NB4 (cell line): ENCODE data around the gene PMPCA.

Experiments
- DNase-seq: peaks from one replicate; pipeline ENCODE4 v3.0.0; 2010; ENCODE audit warnings: low read depth
- H3K4me3 ChIP-seq: one replicate; pipeline ENCODE4 v1.5.1; 2011; ENCODE audit warnings: mild to moderate bottlenecking, low read depth, low read length, moderate library complexity
- MYC ChIP-seq: IDR thresholded peaks from 2 replicates; pipeline ENCODE4 v1.6.1; 2011; ENCODE audit warnings: low read depth, low read length
- POLR2A ChIP-seq: IDR thresholded peaks from 2 replicates; pipeline ENCODE4 v1.6.1; 2011; ENCODE audit warnings: mild to moderate bottlenecking; ENCODE audit not compliant: insufficient read length; ENCODE audit errors: extremely low read depth
- TF ChIP-seq, protein P1 (sequence below): IDR thresholded peaks from 2 replicates; pipeline ENCODE4 v1.6.1; 2011; ENCODE audit warnings: low read depth, low read length
- TF ChIP-seq, protein P2 (sequence below): IDR thresholded peaks from one replicate; pipeline ENCODE4 v1.5.1; 2012; ENCODE audit warnings: low read depth, low read length

The PMPCA gene

DNA sequence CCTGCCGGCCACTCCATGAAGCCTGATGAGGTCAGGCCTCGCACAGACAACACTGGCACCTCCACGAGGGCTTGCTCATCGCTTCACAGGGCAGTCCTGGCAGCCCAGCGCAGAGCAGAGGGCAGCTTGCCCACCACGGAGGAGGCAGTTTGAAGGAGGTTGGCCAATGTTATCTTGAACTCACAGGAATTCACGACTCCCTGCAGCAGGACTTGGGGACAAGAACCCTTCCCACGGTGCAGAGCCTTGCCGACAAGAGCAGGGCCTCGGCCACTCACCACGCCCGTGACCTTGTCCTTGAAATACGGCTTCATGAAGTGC lies 15.5 kb upstream of the PMPCA start:
- DNase-seq, result no peak
- no peak overlapping the region for H3K4me3 ChIP-seq
- TF ChIP-seq MYC (no peak), POLR2A (no peak)
- TF ChIP-seq, protein P1, sequence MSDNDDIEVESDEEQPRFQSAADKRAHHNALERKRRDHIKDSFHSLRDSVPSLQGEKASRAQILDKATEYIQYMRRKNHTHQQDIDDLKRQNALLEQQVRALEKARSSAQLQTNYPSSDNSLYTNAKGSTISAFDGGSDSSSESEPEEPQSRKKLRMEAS, result no peak
- TF ChIP-seq, protein P2, sequence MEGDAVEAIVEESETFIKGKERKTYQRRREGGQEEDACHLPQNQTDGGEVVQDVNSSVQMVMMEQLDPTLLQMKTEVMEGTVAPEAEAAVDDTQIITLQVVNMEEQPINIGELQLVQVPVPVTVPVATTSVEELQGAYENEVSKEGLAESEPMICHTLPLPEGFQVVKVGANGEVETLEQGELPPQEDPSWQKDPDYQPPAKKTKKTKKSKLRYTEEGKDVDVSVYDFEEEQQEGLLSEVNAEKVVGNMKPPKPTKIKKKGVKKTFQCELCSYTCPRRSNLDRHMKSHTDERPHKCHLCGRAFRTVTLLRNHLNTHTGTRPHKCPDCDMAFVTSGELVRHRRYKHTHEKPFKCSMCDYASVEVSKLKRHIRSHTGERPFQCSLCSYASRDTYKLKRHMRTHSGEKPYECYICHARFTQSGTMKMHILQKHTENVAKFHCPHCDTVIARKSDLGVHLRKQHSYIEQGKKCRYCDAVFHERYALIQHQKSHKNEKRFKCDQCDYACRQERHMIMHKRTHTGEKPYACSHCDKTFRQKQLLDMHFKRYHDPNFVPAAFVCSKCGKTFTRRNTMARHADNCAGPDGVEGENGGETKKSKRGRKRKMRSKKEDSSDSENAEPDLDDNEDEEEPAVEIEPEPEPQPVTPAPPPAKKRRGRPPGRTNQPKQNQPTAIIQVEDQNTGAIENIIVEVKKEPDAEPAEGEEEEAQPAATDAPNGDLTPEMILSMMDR, result no peak

DNA sequence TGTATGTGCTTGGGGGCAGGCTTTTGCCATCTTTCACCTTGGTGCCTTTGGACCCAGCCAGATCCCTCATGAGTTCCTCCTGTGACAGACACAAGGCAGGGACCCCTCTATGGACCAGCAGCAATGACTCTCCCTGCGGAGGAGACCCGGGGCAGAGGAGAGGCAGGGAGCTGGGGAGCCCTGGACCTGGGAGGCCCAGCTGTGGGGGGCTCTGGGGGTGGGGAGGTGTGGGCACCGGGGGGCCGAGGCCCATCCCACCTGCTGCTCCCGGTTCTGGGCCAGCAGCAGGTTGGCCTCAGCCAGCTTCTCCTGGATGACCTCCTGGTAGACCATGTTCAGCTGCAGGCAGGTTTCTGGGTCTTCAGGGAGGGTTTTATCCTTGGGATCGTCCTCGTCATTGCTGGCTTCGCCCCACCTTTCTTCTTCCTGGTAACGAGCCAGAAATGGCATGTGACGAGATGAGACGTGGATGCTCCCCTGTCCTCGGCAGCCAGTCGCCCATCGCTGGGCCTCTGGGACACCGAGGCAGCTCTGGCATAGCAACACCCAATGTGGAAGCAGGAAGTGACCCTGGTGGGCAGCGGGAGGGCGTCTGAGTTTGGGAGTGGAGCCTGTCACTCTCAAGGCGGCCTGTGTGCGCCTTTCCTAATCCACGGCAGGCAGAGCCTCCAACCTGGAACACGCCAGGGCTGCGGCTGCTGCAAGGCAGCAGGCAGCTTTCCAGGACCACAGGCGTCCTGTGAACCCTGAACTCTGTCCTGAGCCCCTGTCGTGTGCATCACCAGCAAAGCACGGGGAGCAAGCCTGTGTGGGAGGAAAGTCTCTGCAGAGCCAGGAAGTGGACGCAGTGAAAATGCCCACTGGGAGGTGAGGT lies 14.9 kb upstream of the PMPCA start:
- H3K4me3 ChIP-seq, result no peak overlapping the region
- DNase-seq, result no peak
- TF ChIP-seq MYC, result no peak
- TF ChIP-seq, protein P2, result no peak
- no peak for TF ChIP-seq POLR2A
- TF ChIP-seq, protein P1, result no peak

DNA sequence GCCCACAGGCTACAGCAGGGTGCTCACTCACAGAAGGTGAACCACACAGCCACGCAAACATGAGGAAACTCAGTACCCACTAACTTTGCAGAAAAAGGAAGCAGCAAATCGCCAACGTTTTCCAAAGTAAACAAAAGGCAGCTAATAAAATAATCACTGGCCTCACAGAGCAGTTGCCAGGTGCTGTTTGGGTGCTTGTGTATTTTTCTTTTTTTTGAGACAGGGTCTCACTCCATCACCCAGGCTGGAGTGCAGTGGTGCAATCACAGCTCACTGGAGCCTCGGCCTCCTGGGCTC lies 14.3 kb upstream of the PMPCA start:
- TF ChIP-seq, protein P2, result no peak
- no peak for TF ChIP-seq MYC
- TF ChIP-seq, protein P1, result no peak
- TF ChIP-seq POLR2A, result no peak
- H3K4me3 ChIP-seq, result no peak overlapping the region
- no peak for DNase-seq

DNA sequence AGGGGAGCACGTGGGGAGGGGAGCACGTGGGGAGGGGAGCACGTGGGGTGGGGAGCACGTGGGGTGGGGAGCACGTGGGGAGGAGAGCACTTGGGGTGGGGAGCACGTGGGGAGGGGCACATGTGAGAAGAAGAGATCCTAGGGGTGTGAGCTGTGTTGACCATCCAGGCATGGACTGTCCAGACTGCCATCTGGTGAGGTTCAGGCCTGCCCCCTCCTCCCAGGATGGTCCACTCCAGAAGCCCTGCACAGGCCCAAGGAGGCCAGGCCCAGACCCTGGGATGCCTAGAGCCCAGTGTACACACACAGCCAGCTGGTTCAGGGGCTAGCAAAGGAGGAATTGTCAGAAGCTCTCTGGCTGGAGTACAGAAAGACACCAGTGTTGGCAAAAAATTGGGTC lies 12.8 kb upstream of the PMPCA start:
- TF ChIP-seq MYC (no peak), POLR2A (no peak)
- TF ChIP-seq, protein P2, result no peak
- TF ChIP-seq, protein P1, result no peak
- H3K4me3 ChIP-seq, result no peak overlapping the region
- DNase-seq, result no peak

DNA sequence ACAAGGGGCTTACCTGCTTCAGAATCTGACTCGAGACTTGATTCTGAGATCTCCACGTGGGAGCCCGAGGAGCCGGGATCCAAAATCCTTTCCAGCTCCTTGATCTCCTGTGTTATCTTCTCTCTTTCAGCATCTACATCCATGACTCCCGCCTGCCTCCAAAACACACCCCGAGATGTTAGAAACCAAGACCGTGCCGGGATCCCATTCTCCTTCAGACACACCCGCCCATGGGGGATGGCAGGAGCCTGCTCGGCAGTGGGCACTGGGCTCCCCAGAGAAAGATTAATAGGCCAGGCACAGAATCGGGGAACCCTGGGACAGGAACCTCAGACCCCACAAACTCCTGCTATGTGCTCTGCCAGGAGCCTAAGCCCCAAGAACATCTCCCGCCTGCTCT lies 12.2 kb upstream of the PMPCA start:
- no peak for TF ChIP-seq POLR2A
- TF ChIP-seq, protein P1, result no peak
- TF ChIP-seq, protein P2, result no peak
- no peak for TF ChIP-seq MYC
- H3K4me3 ChIP-seq, result peak overlapping the region; percentile 73
- no peak for DNase-seq
